Mesothelial cell of epicardium (in vitro differentiated cells): ENCODE results near the gene BACH1. TPM values are rescaled to one million over a fixed set of nuclear protein-coding genes. Genes with fewer than 3 reads are reported as not detected.
"Not testable (repeated sequence)": the region's sequence is repeated elsewhere in the genome, so short reads cannot be mapped to it uniquely, and the experiment has no call there.

Source experiments
- DNase-seq, 2 experiments: peaks; one replicate each; pipeline ENCODE4 v3.0.0; 2021; ENCODE audit warnings: low spot score in 2 of 2; ENCODE audit not compliant: unreplicated experiment in 2 of 2
- H3K27ac Mint-ChIP-seq: 2 replicates; pipeline ENCODE4 v1.8.0; 2021; ENCODE audit warnings: mixed read lengths
- H3K27me3 Mint-ChIP-seq: 2 replicates; pipeline ENCODE4 v1.8.0; 2021; ENCODE audit warnings: low read depth, mixed read lengths
- H3K36me3 Mint-ChIP-seq: 2 replicates; pipeline ENCODE4 v1.8.0; 2021; ENCODE audit warnings: mixed read lengths
- H3K4me1 Mint-ChIP-seq: 2 replicates; pipeline ENCODE4 v1.8.0; 2021; ENCODE audit warnings: mixed read lengths
- H3K4me3 Mint-ChIP-seq: 2 replicates; pipeline ENCODE4 v1.8.0; 2021; ENCODE audit warnings: mild to moderate bottlenecking, moderate library complexity, mixed read lengths
- H3K9me3 Mint-ChIP-seq: 2 replicates; pipeline ENCODE4 v1.8.0; 2021; ENCODE audit warnings: mixed read lengths
- total RNA-seq: library from RNA; stranded (reverse); gene quantifications from 3 replicates; pipeline ENCODE4 v1.2.1, GENCODE V29; 2021
- TF ChIP-seq, protein P1 (sequence below): fragments of 200-600 bp; sonication (generic); IDR thresholded peaks from one replicate; pipeline ENCODE4 v1.5.0; 2021; ENCODE audit warnings: antibody characterized with exemption; ENCODE audit not compliant: unreplicated experiment

The BACH1 gene
- total RNA-seq, 1 donor from 2014 or later, result 100 TPM

DNA sequence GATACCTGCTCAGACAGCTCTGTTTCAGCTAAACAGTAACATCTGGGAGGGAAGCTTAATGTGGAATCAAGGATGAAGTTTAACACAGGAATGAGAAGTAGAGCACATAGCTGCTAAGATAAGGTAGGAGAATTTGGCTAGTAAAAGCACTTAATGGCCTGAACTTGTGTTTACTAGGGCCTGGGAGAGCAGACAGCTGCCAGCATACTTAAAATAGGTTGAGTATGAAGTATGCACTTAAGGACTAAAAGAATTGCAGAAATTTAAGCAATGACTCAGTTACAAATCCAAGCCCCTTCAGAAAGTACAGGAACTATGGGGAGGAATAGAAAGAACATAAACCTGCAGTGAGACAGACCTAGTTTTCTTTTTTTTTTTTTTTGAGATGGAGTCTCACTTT lies 53.0 kb downstream of the BACH1 start:
- Mint-ChIP-seq H3K36me3 (peaks cover 31% of the 10 kb centered on the region), H3K27me3 (no peaks in the 10 kb centered on the region), H3K9me3 (peaks cover 27% of the 10 kb centered on the region), H3K27ac (peak overlapping the region; percentile 55), H3K4me3 (no peak overlapping the region), H3K4me1 (peaks cover 23% of the 10 kb centered on the region)
- TF ChIP-seq, protein P1, sequence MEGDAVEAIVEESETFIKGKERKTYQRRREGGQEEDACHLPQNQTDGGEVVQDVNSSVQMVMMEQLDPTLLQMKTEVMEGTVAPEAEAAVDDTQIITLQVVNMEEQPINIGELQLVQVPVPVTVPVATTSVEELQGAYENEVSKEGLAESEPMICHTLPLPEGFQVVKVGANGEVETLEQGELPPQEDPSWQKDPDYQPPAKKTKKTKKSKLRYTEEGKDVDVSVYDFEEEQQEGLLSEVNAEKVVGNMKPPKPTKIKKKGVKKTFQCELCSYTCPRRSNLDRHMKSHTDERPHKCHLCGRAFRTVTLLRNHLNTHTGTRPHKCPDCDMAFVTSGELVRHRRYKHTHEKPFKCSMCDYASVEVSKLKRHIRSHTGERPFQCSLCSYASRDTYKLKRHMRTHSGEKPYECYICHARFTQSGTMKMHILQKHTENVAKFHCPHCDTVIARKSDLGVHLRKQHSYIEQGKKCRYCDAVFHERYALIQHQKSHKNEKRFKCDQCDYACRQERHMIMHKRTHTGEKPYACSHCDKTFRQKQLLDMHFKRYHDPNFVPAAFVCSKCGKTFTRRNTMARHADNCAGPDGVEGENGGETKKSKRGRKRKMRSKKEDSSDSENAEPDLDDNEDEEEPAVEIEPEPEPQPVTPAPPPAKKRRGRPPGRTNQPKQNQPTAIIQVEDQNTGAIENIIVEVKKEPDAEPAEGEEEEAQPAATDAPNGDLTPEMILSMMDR, result no peak
- no peak for DNase-seq

DNA sequence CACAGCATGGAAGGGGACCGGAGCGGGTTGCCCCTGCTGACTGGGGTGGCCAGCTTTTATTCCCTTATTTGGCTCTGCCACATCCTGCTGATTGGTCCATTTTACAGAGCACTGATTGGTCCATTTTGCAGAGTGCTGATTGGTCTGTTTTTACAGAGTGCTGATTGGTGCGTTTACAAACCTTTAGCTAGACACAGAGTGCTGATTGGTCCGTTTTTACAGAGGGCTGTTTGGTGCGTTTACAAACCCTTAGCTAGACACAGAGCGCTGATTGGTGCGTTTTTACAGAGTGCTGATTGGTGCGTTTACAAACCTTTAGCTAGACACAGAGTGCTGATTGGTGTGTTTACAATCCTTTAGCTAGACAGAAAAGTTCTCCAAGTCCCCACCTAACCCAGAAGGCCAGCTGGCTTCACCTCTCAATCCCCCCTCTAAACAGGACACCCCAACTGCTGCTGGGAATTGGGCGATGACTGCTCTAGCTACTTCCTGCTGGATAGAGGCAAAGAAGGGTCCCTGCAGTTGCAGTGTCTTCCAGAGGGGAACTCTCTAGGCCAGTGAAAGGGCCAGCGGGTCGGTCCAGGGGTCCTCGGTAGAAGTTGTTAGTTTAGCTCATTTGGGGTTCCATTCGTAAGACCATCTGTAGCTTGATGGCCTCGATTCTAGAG lies 56.5 kb downstream of the BACH1 start:
- H3K27ac Mint-ChIP-seq, result not testable (repeated sequence)
- H3K9me3 Mint-ChIP-seq, result peaks cover 30% of the 10 kb centered on the region

DNA sequence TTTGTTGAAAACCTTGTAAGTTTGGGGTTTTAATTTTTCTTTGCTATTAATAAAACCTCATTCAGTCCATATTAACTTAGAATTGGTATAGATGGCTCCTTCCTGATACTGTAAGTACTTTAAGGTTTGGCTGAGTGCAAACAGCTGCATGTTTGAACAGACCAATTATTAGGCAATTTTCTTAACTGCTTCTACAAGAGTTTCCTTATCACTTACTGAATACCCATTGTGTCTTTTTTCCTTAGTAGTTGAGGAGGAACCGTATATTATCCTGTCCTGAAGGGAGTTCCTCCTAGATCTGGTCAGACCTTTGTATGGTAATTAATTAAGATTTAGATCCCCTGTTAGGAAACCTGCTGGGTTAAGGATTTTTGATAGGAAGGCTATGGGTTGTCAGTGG lies 57.6 kb downstream of the BACH1 start:
- Mint-ChIP-seq H3K9me3 (peaks cover 30% of the 10 kb centered on the region), H3K36me3 (peaks cover 44% of the 10 kb centered on the region)
- H3K4me1 Mint-ChIP-seq, H3K4me3 Mint-ChIP-seq, DNase-seq, H3K27ac Mint-ChIP-seq, H3K27me3 Mint-ChIP-seq: not testable (repeated sequence)

More for the DNA sequence above, 56.5 kb downstream of the BACH1 start:
- peaks cover 17% of the 10 kb centered on the region for H3K4me1 Mint-ChIP-seq
- H3K4me3 Mint-ChIP-seq, H3K27me3 Mint-ChIP-seq, DNase-seq: not testable (repeated sequence)
- peaks cover 44% of the 10 kb centered on the region for H3K36me3 Mint-ChIP-seq

DNA sequence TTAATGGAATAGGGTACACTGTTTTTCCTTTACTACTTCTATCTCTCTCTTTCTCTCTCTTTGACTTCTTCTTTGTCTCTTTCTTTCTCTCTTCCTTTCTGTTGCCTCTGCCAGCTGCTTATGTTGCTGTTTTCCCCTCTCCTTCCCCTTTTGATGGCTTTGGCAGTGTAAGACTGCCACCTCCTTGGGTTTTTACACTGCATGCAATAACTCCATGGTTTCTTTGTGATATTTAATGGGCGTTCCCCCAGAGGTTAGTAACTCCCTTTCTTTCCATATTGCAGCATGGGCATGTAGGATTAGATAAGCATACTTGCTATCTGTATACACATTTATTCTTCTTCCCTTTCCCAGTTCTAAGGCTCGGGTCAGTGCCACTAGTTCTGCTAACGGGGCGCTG lies 58.1 kb downstream of the BACH1 start:
- not testable (repeated sequence) for DNase-seq, H3K4me3 Mint-ChIP-seq, H3K27ac Mint-ChIP-seq, H3K4me1 Mint-ChIP-seq, H3K27me3 Mint-ChIP-seq
- Mint-ChIP-seq H3K36me3 (peaks cover 40% of the 10 kb centered on the region), H3K9me3 (peaks cover 30% of the 10 kb centered on the region)

DNA sequence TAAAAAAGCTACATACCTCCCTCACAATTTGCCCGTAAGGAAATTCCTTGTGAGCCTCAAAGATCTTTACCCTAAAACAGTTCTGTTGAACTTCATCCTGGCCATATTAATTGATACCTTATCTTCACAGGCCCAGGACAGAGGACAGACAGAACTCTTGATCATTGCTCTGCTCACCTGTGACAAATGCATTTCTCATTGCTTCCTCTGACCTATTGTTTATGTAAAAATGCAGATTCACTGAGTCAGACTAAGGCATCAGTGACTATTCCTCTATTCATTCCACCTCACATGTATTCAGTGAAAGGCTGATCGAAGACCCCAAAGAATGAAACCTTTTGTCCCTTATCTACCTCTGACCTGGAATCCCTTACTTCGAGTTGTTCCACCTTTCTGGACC lies 61.0 kb downstream of the BACH1 start:
- Mint-ChIP-seq H3K4me3 (no peak overlapping the region), H3K9me3 (peaks cover 16% of the 10 kb centered on the region), H3K36me3 (peaks cover 38% of the 10 kb centered on the region), H3K4me1 (peaks cover 4% of the 10 kb centered on the region), H3K27ac (no peak overlapping the region), H3K27me3 (no peaks in the 10 kb centered on the region)
- TF ChIP-seq, protein P1, result no peak
- DNase-seq, result no peak

DNA sequence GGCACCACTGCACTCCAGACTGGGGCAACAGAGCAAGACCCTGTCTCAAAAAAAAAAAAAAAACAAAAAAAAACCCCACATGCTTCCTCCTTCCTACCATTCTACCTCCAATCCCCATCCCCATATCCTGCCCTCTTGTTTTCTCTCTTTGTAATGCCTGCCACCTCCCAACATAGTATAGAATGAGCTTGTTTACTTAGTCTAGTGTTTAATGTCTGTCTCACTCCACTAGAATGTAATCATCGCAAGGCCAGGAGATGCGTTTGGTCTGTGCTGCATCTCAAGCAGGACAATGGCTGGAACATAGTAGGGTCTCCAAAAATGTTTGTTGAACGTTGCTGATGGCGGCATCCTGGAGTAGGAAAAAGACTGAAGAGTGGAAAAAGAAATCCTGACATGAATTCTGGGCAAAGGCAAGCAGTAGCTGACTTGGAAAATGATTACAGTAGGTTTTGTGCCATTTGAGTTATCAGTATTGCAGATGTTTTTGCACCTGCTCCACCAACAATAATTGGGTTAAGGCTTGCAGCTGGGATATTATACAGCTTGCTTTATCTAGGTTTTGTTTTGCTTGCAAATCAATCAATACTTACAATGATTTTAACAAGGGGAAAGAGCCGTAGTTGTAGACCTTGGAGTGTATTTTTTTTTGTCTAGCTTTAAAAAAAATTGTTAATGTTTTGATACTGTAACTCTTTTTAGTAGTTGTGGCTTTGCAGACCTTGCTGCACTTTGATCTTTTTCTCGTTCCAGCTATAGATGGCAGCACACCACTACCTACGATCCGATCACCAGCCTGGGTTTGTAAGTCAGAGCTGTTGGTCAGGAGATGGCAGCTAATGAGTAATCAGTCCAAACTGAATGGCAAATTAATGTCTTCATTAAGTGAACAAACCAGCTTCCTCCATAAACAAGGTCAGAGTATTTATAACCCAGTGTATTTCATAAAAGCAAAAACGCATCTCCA lies 62.4 kb downstream of the BACH1 start:
- H3K9me3 Mint-ChIP-seq, result peaks cover 8% of the 10 kb centered on the region
- peaks cover 29% of the 10 kb centered on the region for H3K36me3 Mint-ChIP-seq
- TF ChIP-seq, protein P1, result no peak
- no peak for DNase-seq
- no peak overlapping the region for H3K4me3 Mint-ChIP-seq
- H3K27me3 Mint-ChIP-seq, result no peaks in the 10 kb centered on the region
- H3K27ac Mint-ChIP-seq, result no peak overlapping the region
- peaks cover 4% of the 10 kb centered on the region for H3K4me1 Mint-ChIP-seq

DNA sequence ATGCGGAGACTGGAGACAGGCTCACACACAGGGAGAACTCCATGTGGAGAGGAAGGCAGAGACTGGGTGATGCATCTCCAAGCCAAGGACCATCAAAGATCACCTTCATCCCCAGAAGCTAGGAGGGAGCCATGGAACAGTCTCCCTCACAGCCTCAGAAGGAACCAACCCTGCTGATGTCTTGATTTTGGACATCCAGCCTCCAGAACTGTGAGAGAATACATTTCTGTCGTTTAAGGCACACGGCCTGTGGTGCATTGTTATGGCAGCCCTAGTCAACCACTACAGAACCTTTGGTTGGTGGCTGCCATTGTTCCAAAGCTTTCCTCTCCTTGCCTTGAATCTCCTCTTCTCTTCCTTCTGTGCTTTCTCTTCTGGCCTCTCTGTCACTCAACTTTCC lies 64.0 kb downstream of the BACH1 start:
- TF ChIP-seq, protein P1, result no peak
- no peak for DNase-seq
- peaks cover 10% of the 10 kb centered on the region for H3K9me3 Mint-ChIP-seq
- no peak overlapping the region for H3K4me3 Mint-ChIP-seq
- peaks cover 4% of the 10 kb centered on the region for H3K4me1 Mint-ChIP-seq
- peaks cover 26% of the 10 kb centered on the region for H3K36me3 Mint-ChIP-seq
- H3K27me3 Mint-ChIP-seq, result no peaks in the 10 kb centered on the region
- no peak overlapping the region for H3K27ac Mint-ChIP-seq
